Stimulated activated effector memory CD8-positive, alpha-beta T cell treated with anti-CD3 and anti-CD28 coated beads, Interleukin-12 subunit alpha, Interleukin-12 subunit beta, amount 100 ng/mL, for 72 hours (primary cell): Measurements from ENCODE around the gene OR6X1.
"Not testable (repeated sequence)": the region's sequence is repeated elsewhere in the genome, so short reads cannot be mapped to it uniquely, and the experiment has no call there.

Source experiments
- ATAC-seq: fragments of 150-1000 bp; cut with Tn5 transposase; 2 replicates; pipeline ENCODE4 v1.10.0; 2021
- DNase-seq, 2 donors: peaks; one replicate each; pipeline ENCODE4 v3.0.0; 2021 to 2022; ENCODE audit warnings: low spot score in 2 of 2
- H3K27ac Mint-ChIP-seq: one replicate; pipeline ENCODE4 v1.8.0; 2022; ENCODE audit warnings: mild to moderate bottlenecking, mixed read lengths
- H3K36me3 Mint-ChIP-seq: one replicate; pipeline ENCODE4 v1.8.0; 2022; ENCODE audit warnings: mild to moderate bottlenecking, mixed read lengths
- H3K4me1 Mint-ChIP-seq: one replicate; pipeline ENCODE4 v1.8.0; 2022; ENCODE audit warnings: mixed read lengths
- H3K4me3 Mint-ChIP-seq: one replicate; pipeline ENCODE4 v1.8.0; 2022; ENCODE audit warnings: mild to moderate bottlenecking, mixed read lengths
- H3K9me3 Mint-ChIP-seq: one replicate; pipeline ENCODE4 v1.8.0; 2022; ENCODE audit warnings: mixed read lengths

The OR6X1 gene

DNA sequence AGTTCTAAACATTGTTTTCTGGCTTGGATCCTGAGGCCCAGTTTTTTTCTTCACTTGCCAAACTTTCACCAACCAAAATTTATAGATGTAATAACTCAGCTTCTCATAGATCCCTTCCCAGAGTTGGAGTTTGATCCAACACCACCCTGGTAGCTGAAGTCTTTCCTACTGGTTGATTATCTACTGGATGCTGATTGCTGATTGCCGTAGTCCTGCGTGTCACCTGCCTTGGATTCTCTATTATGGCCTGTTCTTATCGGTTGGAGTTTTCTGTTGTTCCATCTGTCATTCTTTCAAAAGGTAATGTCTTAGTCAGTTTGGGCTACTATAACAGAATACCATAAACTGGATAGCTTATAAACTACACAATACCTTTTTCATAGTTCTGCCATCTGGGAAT is 17.3 kb upstream of the OR6X1 start:
- ATAC-seq (no peak), DNase-seq (no peak)
- Mint-ChIP-seq H3K4me3 (no peak overlapping the region), H3K4me1 (no peaks in the 10 kb centered on the region), H3K9me3 (no peaks in the 10 kb centered on the region), H3K36me3 (no peaks in the 10 kb centered on the region), H3K27ac (no peak overlapping the region)

DNA sequence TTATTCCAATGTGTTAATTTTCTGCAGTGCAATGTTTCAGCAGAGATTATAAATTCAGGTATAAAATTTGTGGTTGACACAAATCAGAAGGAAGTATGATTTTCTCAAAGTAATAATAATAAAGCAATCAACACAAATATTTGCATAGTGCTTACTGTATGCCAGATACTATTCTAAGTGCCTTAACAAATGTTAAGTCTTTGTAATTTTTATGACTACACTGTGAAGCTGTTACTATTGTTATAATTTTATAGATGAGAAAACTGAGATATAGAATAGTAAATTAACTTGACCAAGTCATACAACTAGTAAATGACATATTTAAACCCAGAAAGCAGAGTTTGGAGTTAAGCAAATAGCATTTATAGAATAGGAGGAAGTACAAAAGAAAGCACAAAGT is 16.4 kb upstream of the OR6X1 start:
- no peaks in the 10 kb centered on the region for H3K4me1 Mint-ChIP-seq
- ATAC-seq (no peak), DNase-seq (no peak)
- no peaks in the 10 kb centered on the region for H3K9me3 Mint-ChIP-seq
- no peak overlapping the region for H3K27ac Mint-ChIP-seq
- H3K4me3 Mint-ChIP-seq: no peak overlapping the region
- H3K36me3 Mint-ChIP-seq: no peaks in the 10 kb centered on the region

DNA sequence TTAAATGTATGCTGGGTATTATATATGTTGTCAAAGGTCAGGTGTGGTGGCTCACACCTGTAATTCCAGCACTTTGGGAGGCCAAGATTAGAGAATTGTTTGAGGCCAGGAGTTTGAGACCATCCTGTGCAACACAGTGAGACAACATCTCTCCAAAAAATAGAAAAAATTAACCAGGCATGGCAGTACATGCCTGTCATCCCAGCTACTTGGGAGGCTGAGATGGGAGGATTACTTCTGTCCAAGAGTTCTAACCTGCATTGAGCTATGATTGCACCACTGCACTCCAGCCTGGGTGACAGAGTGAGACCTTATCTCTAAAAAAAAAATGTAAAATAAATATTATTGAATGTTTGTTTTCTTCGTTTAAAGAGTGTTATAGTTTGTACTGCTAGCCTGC is 11.3 kb upstream of the OR6X1 start:
- Mint-ChIP-seq H3K27ac (no peak overlapping the region), H3K9me3 (peaks cover 7% of the 10 kb centered on the region), H3K4me1 (no peaks in the 10 kb centered on the region), H3K4me3 (no peak overlapping the region), H3K36me3 (no peaks in the 10 kb centered on the region)
- DNase-seq (no peak), ATAC-seq (no peak)

DNA sequence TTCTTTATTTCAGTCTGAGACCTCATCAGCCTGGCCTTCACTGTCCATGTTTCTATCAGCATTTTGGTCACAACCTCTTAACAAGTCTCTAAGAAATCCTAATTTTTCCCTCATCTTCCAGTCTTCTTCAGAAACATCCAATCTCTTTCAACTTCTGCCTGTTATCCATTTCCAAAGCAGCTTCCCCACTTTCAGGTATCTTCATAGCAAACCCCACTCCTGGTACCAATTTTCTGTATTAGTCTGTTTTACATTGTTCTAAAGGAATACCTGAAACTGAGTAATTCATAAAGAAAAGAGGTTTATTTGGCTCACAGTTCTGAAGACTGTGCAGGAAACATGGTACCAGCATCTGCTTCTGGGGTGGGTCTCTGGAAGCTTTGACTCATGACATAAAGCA is 8.1 kb upstream of the OR6X1 start:
- no peak overlapping the region for H3K27ac Mint-ChIP-seq
- H3K4me1 Mint-ChIP-seq: no peaks in the 10 kb centered on the region
- peaks cover 7% of the 10 kb centered on the region for H3K9me3 Mint-ChIP-seq
- H3K4me3 Mint-ChIP-seq: no peak overlapping the region
- DNase-seq (no peak), ATAC-seq (no peak)
- H3K36me3 Mint-ChIP-seq: no peaks in the 10 kb centered on the region

DNA sequence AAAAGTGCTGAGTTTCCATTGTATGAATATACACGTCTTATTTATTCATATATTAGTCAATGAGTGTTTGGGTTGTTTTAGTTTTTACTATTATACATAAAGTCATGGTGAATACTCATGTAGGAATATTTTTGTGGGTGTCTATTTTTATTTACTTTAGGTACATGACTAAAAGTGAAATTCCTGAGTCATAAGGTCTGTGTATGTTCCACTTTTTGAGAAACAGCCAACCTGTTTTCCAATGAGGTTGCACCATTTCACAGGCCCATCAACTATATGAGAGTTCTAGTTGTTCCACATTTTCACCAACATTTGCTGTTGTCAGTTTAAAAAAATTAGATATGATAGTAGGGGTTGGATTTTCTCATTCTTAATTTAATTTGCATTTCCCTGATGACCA is 6.6 kb upstream of the OR6X1 start:
- DNase-seq (no peak), ATAC-seq (peak; percentile 72)
- Mint-ChIP-seq H3K36me3 (no peaks in the 10 kb centered on the region), H3K9me3 (peaks cover 7% of the 10 kb centered on the region), H3K4me1 (no peaks in the 10 kb centered on the region), H3K27ac (no peak overlapping the region), H3K4me3 (no peak overlapping the region)

DNA sequence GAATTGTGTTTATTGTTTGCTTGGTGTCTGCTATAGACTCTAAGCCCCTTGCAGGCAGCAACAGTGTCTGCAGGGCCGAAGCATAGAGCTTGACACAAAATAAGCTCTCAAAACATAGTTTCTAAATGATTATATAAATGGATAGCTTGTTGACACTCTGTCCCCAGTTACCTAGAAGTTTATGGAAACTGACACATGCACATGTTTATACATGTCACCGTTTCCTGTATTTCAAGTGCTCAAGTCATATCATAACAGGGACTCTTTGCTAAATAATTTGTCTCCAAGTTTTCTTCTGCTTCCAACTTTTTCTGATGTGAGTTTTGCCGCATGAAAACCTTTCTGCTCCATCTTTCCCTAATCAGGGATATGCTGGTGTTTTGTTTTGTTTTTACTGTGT is 3.7 kb upstream of the OR6X1 start:
- no peaks in the 10 kb centered on the region for H3K4me1 Mint-ChIP-seq
- H3K4me3 Mint-ChIP-seq: no peak overlapping the region
- peaks cover 4% of the 10 kb centered on the region for H3K36me3 Mint-ChIP-seq
- DNase-seq (no peak), ATAC-seq (no peak)
- peaks cover 7% of the 10 kb centered on the region for H3K9me3 Mint-ChIP-seq
- no peak overlapping the region for H3K27ac Mint-ChIP-seq

DNA sequence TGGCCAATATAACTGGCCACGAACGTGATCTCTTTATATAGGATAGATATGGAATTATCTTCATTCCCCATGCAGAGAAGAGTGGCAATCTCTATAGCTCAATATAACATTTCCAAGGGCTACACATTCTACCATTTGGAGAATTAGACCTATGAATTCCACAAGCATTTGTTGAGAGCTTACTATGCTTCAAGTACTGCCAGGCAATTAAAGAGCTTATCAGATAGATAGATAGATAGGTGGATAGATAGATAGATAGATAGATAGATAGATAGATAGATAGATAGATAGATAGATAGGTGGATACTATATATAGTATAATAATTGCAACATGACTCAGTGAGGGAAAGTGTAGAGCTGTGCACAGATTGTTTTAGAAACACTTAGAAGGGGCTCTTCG is 1.5 kb upstream of the OR6X1 start:
- Mint-ChIP-seq H3K4me1 (no peaks in the 10 kb centered on the region), H3K27ac (no peak overlapping the region), H3K36me3 (peaks cover 4% of the 10 kb centered on the region), H3K9me3 (no peaks in the 10 kb centered on the region), H3K4me3 (no peak overlapping the region)
- ATAC-seq: no peak
- DNase-seq: no peak

DNA sequence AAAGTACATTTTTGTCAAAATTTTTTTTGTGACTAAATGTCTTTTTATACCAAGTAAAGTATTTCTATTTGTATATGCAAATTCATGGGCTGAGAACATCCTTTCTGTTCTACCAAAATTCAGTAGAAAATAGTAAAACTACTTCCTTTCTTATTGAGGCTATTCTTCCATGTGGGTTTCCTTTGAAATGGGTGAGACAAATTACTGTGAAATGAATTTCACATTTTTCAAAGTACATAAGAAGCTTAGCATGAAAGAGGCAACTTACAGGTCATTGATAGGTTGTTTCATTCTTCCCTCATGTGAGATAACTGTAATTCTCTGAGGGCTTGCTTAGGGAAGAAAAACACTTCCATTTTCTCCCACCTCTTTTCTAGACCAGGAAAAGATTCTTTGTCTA is 1.0 kb upstream of the OR6X1 start:
- H3K4me3 Mint-ChIP-seq: no peak overlapping the region
- ATAC-seq: no peak
- H3K36me3 Mint-ChIP-seq: peaks cover 4% of the 10 kb centered on the region
- no peaks in the 10 kb centered on the region for H3K4me1 Mint-ChIP-seq
- no peak overlapping the region for H3K27ac Mint-ChIP-seq
- DNase-seq: no peak
- H3K9me3 Mint-ChIP-seq: no peaks in the 10 kb centered on the region

DNA sequence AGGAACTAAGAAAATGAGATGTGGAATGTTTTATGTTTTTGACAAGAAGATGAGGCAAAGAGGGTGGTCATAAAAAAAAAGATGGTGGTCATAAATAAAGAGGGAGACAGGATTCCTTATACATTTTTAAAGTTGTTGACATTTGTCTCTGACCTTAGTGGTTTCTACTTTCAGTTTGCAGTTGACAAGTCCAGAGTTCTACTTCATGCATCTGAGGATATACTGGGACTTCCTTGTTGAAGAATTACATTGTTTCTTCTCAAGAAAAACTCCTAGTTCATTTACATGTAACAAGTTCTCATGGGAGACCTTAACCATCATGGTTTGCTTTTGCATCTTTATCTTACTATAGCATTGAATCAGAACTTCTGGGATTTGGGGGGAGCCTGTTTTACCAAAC is 1.2 kb downstream of the OR6X1 start:
- Mint-ChIP-seq H3K36me3 (peaks cover 4% of the 10 kb centered on the region), H3K4me1 (no peaks in the 10 kb centered on the region), H3K27ac (no peak overlapping the region), H3K4me3 (no peak overlapping the region), H3K9me3 (no peaks in the 10 kb centered on the region)
- no peak for ATAC-seq
- DNase-seq: no peak

DNA sequence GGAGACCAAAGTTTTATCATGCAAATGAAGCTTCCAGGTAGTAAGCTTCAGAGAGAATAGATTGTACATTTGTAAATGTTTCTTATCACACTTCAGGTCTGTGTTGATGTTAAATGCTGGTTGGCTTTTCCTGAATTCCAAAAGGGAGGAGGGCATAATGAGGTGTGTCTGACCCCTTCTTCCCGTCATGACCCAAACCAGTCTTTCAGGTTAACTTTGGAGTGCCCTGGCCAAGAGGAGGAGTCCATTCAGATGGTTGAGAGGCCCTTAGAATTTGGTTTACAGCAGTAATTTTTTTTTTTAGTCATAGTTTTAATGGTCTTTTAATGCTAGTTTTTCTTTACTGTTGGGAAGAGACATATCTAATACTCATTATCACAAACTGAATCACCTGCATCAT is 2.5 kb downstream of the OR6X1 start:
- no peak for DNase-seq
- Mint-ChIP-seq H3K27ac (no peak overlapping the region), H3K4me3 (no peak overlapping the region), H3K9me3 (no peaks in the 10 kb centered on the region), H3K4me1 (no peaks in the 10 kb centered on the region), H3K36me3 (peaks cover 4% of the 10 kb centered on the region)
- no peak for ATAC-seq

DNA sequence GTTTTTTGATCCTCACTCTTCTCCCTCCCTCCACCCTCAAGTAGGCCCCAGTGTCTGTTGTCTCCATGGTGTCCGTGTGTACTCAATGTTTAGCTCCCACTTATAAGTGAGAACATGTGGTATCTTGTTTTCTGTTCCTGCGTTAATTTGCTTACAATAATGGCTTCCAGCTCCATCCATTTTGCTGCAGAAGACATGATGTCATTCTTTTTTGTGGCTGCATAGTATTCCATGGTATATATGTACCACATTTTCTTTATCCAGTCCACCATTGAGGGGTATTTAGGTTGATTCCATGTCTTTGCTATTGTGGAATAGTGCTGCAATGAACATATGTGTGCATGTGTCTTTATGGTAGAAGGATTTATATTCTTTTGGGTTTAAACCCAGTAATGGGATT is 6.0 kb downstream of the OR6X1 start:
- H3K9me3 Mint-ChIP-seq, H3K4me1 Mint-ChIP-seq, H3K27ac Mint-ChIP-seq, H3K36me3 Mint-ChIP-seq, ATAC-seq, H3K4me3 Mint-ChIP-seq, DNase-seq: not testable (repeated sequence)

DNA sequence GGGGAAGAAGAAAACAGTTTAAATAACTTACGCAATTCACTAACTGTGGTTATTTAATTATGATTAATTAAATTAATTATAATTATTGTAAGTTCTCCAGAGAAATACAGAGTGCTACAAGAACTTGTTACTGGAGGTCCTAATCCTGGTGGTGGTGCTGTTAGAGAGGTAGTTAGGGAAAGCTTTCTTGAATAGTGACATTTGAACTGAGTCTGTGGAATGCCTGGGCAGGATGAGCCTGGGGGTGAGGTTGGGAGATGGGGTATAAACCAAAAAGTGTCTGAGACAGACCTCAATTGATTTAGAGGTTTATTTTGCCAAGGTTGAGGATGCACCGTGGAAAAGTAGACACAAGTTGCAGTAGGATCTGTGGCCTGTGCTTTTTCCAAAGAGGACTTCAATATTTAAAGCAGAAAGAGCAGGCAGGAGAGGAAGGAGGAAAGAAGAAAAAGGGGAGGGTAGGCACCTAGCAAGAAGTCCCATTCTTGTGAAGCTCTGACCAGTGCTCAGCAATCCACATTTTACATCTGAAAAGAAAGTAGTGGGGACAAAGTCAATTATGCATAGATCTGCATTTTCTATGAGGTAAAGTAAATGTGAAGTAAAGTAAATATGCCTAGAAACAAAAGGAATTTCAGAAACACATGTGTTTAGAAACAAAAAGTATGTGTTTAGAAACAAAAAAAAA is 8.4 kb downstream of the OR6X1 start:
- no peak overlapping the region for H3K4me3 Mint-ChIP-seq
- DNase-seq: no peak
- H3K4me1 Mint-ChIP-seq: peaks cover 12% of the 10 kb centered on the region
- H3K27ac Mint-ChIP-seq: no peak overlapping the region
- ATAC-seq: no peak
- H3K36me3 Mint-ChIP-seq: no peaks in the 10 kb centered on the region
- H3K9me3 Mint-ChIP-seq: no peaks in the 10 kb centered on the region

DNA sequence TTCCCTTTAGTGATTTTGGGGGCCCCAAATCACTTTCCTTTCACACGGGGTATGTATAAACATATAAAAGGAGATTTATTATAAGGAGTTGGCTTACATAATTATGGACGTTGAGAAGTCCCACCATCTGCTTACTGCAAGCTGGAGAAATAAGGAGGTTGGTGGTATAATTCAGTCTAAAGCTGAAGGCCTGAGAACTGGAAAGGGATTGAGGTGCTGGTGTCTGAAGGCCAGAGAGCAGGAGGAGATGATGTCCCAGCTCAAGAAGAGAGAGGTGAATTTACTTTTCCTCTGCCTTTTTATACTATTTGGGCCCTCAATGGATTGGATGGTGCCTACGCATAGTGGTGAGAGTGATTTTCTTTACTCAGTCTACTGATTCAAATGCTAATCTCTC is 11.6 kb downstream of the OR6X1 start:
- Mint-ChIP-seq H3K9me3 (no peaks in the 10 kb centered on the region), H3K36me3 (peaks cover 5% of the 10 kb centered on the region), H3K4me3 (peak overlapping the region; percentile 83), H3K27ac (peak overlapping the region; percentile 87), H3K4me1 (peaks cover 26% of the 10 kb centered on the region)
- no peak for DNase-seq
- ATAC-seq: no peak

DNA sequence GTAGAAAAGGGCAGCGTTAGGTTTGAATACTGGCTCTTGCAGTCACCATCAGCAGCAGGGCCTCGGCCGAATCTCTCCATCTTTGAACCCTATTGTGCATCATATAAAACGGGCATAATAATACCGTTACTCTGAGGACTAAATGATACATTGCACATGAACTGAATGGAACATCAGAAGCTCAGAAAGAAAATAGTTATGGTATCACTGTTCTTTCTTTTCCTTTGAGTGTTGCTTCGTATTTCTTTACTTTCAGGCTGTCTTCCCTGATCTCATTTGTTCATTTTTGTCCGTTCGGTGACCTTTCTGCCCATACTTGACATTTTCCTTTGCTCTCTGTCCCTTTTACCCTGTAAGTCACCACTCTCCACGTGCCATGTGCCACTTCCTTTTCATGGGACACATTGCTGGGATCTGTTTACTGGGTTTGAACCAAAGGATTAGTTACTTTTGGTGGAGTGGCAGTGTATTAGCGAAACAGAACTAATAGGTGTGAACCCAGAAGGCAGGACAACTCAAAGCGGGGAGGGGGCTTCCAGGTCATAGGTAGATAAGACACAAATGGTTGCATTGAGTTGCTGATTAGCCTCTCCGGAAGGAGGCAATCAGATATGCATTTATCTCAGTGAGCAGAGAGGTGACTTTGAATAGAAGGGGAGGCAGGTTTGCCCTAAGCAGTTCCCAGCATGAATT is 12.1 kb downstream of the OR6X1 start:
- H3K27ac Mint-ChIP-seq: peak overlapping the region; percentile 87
- H3K4me3 Mint-ChIP-seq: peak overlapping the region; percentile 83
- no peak for DNase-seq
- no peaks in the 10 kb centered on the region for H3K9me3 Mint-ChIP-seq
- no peak for ATAC-seq
- peaks cover 5% of the 10 kb centered on the region for H3K36me3 Mint-ChIP-seq
- peaks cover 26% of the 10 kb centered on the region for H3K4me1 Mint-ChIP-seq

DNA sequence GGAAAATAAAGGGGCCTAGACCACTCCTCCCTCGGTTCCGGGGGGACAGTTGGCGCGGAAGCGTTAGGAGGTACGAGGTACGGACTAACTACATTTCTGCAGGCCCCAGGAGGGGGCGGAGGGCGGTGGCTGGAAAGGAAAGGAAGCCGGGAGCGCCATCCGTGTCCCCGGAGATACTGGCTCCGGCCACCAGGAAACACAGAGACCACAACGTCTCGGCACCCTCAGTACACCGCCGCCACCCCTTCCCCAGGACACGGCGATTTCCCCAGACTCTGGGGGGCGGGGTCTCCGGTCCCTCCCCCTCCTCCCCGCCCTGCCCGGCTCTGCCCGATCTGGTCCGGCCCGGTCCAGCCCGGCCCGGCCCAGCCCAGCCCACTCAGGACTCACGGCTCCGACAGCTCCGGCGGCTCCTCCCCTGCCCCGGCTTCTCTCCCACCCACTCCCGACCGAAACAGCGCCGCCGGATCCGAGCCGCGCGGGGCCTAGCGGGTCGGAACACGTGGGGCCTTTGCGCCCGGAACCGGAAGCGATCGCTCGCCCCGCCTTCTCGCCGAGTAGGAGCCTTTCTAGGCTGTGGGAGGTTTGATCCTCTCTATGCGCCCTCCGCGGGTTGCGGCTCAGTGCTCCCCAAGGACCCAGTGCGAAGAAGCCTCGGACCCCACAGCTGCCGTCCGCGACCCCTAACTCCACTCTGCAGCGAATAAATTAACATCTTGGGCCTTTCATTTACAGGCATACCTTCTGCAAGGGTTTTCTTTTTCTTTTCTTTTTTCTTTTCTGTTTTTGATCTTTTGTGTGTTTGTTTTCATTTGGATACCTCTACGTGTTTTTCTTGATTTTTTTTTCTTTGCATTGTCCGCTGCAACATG is 12.9 kb downstream of the OR6X1 start, which contains the start of gene ZNF202:
Gene ZNF202 (minus strand): TSS at position 502 of the 872 bp plus-strand sequence. CDS start 10,772 bp downstream, outside the sequence.
- Mint-ChIP-seq H3K4me3 (peak within 1 kb of the TSS; percentile 83), H3K36me3 (peaks cover 5% of the 10 kb centered on the region), H3K4me1 (peaks cover 26% of the 10 kb centered on the region), H3K27ac (peak within 1 kb of the TSS; percentile 87), H3K9me3 (no peaks in the 10 kb centered on the region)
- DNase-seq (peak; percentile 77 to 94), ATAC-seq (peak; percentile 98)
